GM18526 (cell line): Measurements from ENCODE around the gene GCNT2.

Source experiments
- POLR2A ChIP-seq: IDR thresholded peaks from 3 replicates; pipeline ENCODE4 v1.6.1; 2011; ENCODE audit not compliant: insufficient read length; ENCODE audit errors: extremely low read depth

The GCNT2 gene

GRCh38 chr6:10585209-10585845 lies 64.2 kb downstream of the GCNT2 start:
- TF ChIP-seq POLR2A: no peak

- no peak for TF ChIP-seq POLR2A
These were observed 65.2 kb downstream of the GCNT2 start for GRCh38 chr6:10586302-10586701.

- TF ChIP-seq POLR2A: no peak
These were observed 66.7 kb downstream of the GCNT2 start for GRCh38 chr6:10587656-10588406.

GRCh38 chr6:10588562-10589428 lies 67.6 kb downstream of the GCNT2 start:
- TF ChIP-seq POLR2A: no peak

GRCh38 chr6:10589429-10589727 lies 68.2 kb downstream of the GCNT2 start:
- no peak for TF ChIP-seq POLR2A

- TF ChIP-seq POLR2A: no peak
These were observed 68.8 kb downstream of the GCNT2 start for GRCh38 chr6:10589983-10590382.

GRCh38 chr6:10591422-10592160 lies 70.4 kb downstream of the GCNT2 start:
- TF ChIP-seq POLR2A: no peak

GRCh38 chr6:10595731-10596664 lies 74.8 kb downstream of the GCNT2 start:
- TF ChIP-seq POLR2A: no peak

GRCh38 chr6:10597499-10598001 lies 76.4 kb downstream of the GCNT2 start:
- no peak for TF ChIP-seq POLR2A

- TF ChIP-seq POLR2A: no peak
These were observed 77.2 kb downstream of the GCNT2 start for GRCh38 chr6:10598084-10598960.

- TF ChIP-seq POLR2A: no peak
These were observed 77.9 kb downstream of the GCNT2 start for GRCh38 chr6:10599046-10599445.

GRCh38 chr6:10603219-10603618 lies 82.1 kb downstream of the GCNT2 start:
- TF ChIP-seq POLR2A: no peak

GRCh38 chr6:10609038-10609437 lies 87.9 kb downstream of the GCNT2 start:
- no peak for TF ChIP-seq POLR2A
